ENCODE data around the gene AANAT. TPM values are rescaled to one million over a fixed set of nuclear protein-coding genes. Genes with fewer than 3 reads are reported as not detected.

The AANAT gene
- polyA plus RNA-seq, 5 donors = 0.05 to 0.22 (median 0.19) TPM; not detected in 2

DNA sequence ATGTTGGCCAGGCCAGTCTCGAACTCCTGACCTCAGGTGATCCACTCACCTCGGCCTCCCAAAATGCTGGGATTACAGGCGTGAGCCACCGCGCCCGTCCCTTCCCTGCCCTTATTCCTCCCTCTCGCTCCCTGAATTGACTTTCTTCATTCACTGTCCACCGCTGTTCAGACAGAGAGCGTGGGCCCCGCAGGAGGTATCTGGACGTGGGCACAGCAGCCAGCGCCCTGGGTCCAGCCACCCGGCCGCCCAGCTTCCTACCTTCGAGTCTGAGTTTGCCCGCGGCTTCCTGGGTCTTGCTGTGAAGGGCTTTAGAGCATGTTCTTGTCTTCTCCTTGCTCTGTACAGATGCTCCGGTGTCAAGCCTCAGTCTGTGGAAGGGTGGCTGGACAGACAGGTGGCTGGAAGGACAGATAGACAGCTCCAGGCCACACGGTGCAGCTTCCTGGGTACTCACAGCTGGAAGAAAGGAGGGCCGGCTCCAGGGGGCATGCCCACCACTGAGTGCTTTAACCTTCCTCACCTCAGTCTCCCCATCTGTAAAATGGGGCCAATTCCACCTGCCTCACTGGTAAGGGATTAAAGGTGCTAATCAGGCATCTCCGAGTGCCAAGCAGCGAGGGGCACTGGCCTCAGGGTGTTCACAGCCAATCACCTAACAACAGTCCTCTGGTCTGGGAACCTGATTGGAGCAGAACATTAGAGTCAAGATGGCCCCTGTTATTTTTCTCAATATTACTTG is 20.2 kb downstream of the AANAT start:
- DNase-seq = no peak

DNA sequence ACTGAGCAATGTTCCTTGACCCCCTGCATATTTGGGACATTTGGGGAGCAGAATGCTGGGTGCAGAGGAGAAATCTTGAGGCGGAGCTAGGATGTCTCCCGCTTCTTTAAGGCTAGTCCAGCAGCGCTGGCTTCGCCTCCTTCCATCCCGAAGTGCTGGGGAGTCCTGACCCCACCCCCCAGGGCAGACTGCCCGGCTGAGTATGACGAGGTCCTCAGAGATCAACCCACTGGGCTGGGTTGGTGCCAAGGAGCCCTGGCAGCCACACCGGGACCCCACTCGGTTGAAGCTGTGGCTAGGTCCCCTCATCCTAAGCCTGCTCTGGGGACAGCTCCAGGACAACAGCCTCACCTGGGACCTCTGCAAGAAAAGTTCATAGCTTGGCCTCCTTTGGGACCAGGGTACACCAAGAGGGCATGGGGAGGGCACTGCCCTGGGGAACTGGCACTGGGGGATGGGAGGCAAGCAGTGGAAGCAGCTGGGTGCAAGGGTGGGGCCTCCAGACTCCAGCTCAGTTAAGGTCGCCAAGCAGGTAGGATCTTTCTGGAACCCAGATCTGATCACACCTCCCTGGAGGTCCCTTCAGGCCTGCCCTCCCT is 22.8 kb downstream of the AANAT start:
- DNase-seq = no peak

DNA sequence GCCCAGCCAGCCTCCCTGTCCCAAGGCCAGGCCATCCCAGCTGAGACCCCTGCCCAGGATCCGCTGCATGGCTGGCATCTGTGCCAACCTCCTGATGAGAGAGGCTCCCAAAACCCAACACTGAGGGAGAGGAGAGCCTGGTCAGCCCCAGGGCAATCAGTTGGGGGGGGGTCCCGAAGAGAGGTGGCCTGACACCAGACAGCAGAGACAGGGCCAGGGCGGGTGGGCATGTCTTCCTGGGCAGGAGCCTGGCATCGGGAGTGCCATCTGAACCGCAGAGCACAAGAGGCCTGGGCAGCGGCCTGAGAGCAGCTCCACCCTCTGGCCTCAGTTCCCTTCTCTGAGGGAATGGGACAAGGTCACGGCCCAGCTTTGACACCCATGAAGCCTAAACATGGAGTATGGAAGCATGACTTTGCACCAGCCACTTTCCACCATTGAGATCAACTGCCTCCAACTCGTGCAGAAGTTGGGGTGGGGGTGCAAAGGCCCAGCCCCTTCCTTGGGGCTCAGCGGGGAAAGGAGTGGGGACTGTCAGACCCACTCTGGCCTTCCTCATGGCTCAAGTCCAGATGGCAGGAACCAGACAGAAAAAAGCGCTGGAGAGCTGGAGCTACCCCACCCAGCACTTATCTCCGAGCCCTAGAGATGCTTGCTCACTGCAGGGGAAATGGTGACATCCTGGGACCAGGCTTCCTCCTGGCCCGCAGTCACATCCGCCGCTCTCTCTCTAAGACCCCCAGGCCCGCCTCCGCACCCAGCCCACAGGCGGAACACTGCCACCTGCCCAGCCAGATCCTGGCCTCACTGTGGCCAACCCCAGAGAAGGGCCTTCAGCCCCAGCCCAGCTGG is 24.1 kb downstream of the AANAT start:
- DNase-seq = no peak

GRCh38 chr17:76492123-76492988 is 25.0 kb downstream of the AANAT start:
- DNase-seq = no peak

- no peak for DNase-seq
These were observed 25.6 kb downstream of the AANAT start for GRCh38 chr17:76492989-76493501.

- DNase-seq = no peak
These were observed 26.2 kb downstream of the AANAT start for GRCh38 chr17:76493505-76494167.

DNA sequence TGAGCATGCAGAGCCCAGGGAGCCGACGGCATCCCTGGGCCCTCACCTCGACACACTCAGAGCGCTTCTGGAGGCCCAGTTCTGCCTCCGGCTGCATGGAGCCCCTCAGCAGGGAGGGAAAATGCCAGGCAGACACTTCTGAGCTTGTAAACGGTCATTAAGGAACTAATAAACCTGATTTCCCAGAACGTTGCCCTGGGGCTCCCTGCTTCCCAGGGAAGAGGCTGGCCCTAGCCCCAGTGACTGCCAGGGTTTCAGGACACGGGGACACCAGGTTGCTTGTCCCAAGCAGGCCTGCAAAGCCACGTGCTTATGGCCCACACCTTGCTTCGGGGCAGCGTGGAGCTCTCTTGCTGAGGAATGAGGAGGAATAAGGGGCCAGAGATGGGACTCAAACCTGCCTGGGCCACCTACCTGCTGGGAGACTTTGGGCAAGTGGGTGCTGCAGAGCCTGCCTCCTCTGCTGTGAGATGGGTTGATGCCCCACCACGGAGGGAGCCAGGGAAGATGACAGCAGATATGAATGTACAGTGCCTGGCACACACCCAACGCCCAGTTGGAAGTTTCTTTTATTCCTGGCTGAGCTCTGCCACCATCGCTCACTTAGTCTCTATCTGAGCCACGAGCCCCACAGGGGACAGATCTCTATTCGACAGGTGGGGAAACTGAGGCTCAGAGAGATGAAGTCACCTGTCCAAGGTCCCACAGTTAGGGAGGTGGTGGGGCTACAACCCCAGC is 28.4 kb downstream of the AANAT start:
- no peak for DNase-seq

DNA sequence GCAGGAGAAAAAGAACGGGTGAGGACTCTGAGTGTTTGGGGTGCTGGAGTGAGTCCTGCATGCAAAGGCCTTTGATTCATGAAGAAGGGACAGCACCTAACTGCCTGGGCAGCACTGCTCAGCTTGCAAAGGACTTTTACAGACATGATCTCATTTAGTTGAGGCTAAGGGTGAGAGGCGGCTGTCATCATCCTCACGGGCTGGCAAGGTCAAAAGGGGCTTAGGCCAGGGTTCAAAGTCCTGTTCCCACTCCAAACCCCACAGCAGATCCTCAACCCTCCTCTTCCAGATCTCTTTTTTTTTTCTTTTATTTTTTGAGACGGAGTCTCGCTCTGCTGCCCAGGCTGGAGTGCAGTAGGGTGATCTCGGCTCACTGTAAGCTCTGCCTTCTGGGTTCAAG is 29.1 kb downstream of the AANAT start:
- DNase-seq = no peak

- no peak for DNase-seq
These were observed 30.2 kb downstream of the AANAT start for GRCh38 chr17:76497699-76497978.

- no peak for DNase-seq
These were observed 30.8 kb downstream of the AANAT start for GRCh38 chr17:76497979-76498875.

GRCh38 chr17:76498876-76499251 is 31.5 kb downstream of the AANAT start:
- DNase-seq = no peak

- DNase-seq = no peak
These were observed 31.9 kb downstream of the AANAT start for GRCh38 chr17:76499267-76499667.

DNA sequence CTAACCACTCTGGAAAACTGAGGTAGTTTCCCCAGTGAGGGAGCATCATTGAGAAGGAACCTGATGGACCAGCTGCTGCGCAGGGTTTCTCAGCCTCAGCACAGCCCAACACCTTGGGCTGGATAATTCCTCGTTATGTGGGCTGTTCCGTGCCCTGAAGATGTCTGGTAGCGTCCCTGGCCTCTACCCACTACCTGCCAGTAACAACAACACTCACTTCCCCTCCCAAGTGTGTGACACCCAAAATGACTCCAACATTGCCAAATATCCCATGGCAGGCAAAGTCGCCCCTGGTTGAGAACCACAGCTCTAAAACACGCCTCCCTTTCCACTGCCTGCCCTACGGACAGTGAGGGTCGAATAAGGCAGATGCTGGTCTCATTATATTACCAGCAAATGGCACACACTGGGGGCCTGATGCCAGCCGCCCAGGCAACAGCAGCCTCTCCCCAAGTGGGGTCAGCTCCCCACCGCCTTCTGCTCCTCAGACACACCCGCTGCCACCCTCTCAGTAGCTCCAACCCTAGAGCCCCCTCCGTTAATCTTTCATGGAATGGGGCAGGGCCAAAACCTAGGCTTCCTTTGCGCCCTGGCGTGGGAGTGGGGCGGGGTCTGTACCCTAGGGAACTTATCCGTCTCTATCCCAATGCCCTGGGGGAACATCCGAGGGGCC is 32.8 kb downstream of the AANAT start:
- no peak for DNase-seq

GRCh38 chr17:76500747-76501017 is 33.3 kb downstream of the AANAT start:
- DNase-seq = no peak

DNA sequence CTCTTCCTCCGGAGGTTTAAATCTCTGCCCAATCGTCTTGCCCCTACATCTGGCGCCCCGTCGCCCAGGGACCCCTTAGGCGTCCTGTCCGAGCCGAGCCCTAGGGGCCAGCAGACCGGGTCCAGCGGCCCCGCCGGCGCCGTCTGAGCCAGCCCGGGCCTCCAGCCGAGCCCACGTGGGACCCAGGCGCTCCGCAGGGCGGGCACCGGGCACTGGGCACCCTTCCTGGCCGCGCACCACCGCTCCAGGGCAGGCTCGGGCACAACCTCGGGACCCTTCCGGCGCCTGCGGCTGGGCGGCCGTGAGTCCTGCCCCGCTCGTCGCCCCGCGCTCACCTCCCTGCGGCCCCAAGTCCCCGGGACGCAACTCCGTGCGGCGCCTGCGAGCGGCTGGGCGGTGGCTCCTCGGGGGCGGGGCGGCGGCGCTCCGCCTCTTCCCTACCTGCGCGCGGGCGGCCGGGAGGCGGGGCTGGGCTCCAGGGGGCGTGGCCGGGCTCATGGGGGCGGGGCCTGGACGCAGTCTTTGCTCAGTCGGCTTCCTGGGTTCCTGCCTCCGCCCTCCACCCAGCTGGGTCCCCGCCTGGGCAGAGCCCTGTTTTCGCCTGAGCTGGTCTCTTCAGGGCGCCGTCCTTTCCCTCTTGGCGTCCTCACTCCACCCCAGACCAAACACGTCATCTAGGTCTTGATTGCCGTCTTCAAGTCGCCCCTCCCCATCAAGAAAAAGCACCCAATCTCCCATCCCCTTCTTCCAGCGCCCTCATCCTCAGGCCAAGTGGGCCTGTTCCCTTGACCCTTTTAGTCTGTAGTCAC is 33.8 kb downstream of the AANAT start, which contains the start of gene RHBDF2:
TSS of gene RHBDF2 (minus strand) at position 406 of the 809 bp plus-strand sequence. CDS start 19,899 bp downstream, outside the sequence.
- DNase-seq = peak; percentile 70 to 75

DNA sequence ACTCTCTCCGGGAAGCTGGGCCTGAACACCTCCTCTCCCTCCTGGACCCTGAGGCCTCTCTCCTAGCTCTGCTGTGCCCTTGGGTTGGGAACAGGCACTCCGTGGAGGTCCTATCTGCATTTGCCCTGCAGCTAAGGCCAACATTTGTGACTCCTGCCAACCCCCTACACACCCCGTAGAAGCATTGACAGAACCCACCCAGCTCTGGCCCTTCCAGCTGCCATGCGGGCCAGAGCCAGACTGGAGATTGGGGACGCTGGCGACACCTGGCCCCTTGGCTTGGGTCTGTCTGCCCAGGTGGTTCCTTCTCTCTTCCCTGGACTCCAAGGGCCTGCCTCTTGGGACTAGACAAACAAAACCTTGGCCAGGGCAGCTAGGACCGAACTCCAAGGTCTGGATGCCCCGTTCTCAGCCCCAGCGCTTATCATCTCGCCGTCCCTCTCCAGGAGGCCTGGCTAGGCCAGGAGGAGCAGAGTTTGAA is 34.5 kb downstream of the AANAT start:
- DNase-seq = no peak

DNA sequence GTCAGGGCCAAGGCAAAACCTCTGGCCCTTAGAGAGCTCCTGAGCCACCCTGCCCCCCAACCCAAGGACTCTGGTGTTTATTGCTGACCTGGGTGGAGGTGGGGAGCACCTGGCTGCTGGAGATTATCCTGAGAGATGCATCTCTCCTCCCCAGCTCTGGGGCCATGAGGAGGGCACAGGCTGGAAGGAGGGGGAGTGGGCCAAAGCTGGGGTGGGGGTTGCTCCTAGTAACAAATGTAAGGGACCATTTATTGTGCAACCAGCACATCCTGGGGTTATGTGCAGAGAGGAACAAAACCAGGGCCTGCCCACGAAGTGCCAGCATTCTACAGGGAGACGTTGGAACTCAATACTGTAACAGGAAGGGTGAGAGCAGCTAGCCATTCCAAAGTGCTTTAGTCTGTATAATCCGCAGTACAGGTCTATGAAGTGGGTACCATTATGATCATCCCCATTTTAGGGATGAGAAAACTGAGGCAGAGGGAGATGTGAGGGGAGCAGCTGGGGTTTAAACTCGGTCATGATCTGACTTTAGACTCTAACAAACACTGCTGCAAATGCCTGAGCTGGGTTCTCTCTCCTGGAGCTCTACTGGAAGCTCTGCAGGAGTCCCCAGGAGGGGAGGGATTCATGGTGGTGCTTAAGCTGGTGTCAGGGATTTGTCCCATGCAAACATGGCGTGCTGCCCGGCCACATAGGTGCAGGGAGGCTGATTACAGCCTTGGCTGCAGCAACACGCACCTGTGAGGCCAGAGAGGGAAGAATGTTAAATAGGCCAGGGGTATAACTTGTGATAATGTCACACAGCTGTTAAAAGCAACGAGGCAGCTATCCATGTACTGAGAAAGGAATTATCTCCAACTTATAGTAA is 35.2 kb downstream of the AANAT start:
- no peak for DNase-seq

All from right lung (tissue), 5 donors.